GM13976 (cell line): ENCODE results near the gene STARD3.

ENCODE experiments used
- DNase-seq: peaks from one replicate; pipeline ENCODE4 v3.0.0; 2012; ENCODE audit warnings: low spot score
- in situ Hi-C: fragments of 300-500 bp; cut with MboI; formaldehyde crosslinking; loops from one replicate; pipeline ENCODE4 v1.12.0; 2022; ENCODE audit warnings: low sequenced_read_pairs, mixed read lengths, inconsistent platforms; ENCODE audit not compliant: unreplicated experiment
- TF ChIP-seq, protein P1 (sequence below): IDR thresholded peaks from 2 replicates; pipeline ENCODE4 v1.5.1; 2012; ENCODE audit warnings: borderline replicate concordance, mild to moderate bottlenecking; ENCODE audit not compliant: insufficient read depth; ENCODE audit errors: extremely low read depth, missing control alignments, control extremely low read depth

STARD3 gene

GRCh38 chr17:39652587-39653315 lies 15.8 kb downstream of the STARD3 start:
- DNase-seq: no peak
- in situ Hi-C loops: no loop called here
- TF ChIP-seq, protein P1, sequence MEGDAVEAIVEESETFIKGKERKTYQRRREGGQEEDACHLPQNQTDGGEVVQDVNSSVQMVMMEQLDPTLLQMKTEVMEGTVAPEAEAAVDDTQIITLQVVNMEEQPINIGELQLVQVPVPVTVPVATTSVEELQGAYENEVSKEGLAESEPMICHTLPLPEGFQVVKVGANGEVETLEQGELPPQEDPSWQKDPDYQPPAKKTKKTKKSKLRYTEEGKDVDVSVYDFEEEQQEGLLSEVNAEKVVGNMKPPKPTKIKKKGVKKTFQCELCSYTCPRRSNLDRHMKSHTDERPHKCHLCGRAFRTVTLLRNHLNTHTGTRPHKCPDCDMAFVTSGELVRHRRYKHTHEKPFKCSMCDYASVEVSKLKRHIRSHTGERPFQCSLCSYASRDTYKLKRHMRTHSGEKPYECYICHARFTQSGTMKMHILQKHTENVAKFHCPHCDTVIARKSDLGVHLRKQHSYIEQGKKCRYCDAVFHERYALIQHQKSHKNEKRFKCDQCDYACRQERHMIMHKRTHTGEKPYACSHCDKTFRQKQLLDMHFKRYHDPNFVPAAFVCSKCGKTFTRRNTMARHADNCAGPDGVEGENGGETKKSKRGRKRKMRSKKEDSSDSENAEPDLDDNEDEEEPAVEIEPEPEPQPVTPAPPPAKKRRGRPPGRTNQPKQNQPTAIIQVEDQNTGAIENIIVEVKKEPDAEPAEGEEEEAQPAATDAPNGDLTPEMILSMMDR: no peak

- no peak for DNase-seq
- in situ Hi-C loops: no loop called here
- TF ChIP-seq, protein P1: no peak
Measured at GRCh38 chr17:39653316-39653661, 16.3 kb downstream of the STARD3 start.

DNA sequence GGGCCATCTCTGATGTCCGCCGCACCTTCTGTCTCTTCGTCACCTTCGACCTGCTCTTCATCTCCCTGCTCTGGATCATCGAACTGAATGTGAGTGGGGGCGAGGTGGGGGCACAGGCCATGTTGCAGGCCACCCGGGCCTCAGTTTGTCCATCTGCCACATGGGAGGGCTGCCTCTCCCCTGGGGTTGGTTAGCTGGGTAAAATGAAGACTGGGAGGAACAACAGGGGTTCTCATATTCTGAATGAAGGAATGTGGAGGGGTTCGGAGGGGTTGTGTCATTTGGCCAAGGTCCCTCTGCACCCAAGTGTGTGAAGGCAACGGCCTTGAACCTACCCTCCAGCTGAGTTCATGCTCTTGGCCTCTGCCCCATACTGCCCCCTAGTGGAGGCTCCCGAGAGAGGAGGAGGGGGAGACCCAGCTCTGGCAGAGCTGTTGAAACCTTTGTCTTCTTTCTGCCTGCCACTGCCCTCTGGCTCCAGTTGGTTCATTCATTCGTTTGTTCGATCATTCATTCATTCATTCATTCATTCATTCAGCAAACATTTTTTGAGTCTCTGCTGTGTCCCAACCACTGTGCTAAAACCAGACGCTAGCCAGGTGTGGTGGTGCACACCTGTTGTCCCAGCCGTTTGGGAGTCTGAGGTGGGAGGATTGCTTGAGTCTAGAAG lies 16.9 kb downstream of the STARD3 start:
- DNase-seq: peak; percentile 94
- in situ Hi-C loops: no loop called here

DNA sequence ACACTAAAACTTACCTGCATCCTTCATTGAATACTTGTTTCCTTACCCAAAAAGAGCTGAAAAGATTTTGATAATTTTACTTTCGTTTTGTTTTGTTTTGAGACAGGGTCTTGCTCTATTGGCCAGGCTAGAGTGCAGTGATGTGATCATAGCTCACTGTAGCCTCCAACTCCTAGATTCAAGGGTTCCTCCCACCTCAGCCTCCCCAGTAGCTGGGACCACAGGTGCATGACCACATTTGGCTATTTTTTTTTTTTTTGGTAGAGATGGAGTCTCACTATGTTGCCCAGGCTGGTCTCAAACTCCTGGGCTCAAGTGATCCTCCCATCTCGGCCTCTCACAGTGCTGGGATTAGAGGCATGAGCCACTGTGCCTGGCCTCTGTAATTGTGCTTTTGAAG lies 18.2 kb downstream of the STARD3 start:
- TF ChIP-seq, protein P1: no peak
- DNase-seq: no peak
- in situ Hi-C loops: no loop called here

More for the DNA sequence above, 16.9 kb downstream of the STARD3 start:
- TF ChIP-seq, protein P1: peak; percentile 84

- DNase-seq: no peak
- TF ChIP-seq, protein P1: no peak
- in situ Hi-C loops: no loop called here
Measured at GRCh38 chr17:39658346-39658745, 21.4 kb downstream of the STARD3 start.

DNA sequence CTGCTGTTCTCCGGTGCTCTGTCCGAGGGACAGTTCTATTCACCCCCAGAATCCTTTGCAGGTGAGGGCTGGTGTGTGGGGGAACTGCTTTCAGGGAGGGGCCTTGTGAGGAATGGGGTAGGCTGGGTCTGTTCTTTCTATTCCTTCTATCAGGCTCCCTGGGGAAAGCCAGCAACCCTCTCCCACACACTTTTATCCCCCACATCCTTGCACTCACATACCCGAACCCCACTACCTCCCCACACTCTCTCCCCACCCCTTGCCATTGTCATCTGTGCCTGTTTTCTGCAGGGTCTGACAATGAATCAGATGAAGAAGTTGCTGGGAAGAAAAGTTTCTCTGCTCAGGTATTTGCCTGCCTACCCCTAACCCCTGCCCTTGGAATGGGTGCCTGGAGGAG lies 21.8 kb downstream of the STARD3 start:
- DNase-seq: no peak
- in situ Hi-C loops: no loop called here
- TF ChIP-seq, protein P1: no peak
